Stimulated activated CD4-positive, alpha-beta T cell treated with anti-CD3 and anti-CD28 coated beads, Interleukin-15, amount 100 ng/mL, for 24 hours (primary cell): ENCODE results near the gene BHLHE23.
A peak's percentile ranks its signal among the peaks of the same experiment; 100 is the strongest.

ENCODE experiments used
- DNase-seq: peaks from one replicate; pipeline ENCODE4 v3.0.0-alpha.2; 2020

Gene BHLHE23

GRCh38 chr20:63007646-63008488 is 1.1 kb upstream of the BHLHE23 start:
- DNase-seq: peak; percentile 13

- no peak for DNase-seq
Measured at GRCh38 chr20:63007360-63007645, 539 bp upstream of the BHLHE23 start.

GRCh38 chr20:63005862-63006539 is 763 bp downstream of the BHLHE23 start:
- peak; percentile 20 for DNase-seq

- DNase-seq: no peak
Measured at GRCh38 chr20:63005365-63005861, 1.4 kb downstream of the BHLHE23 start.

- DNase-seq: no peak
Measured at GRCh38 chr20:63004607-63005364, 2.0 kb downstream of the BHLHE23 start.

- DNase-seq: no peak
Measured at GRCh38 chr20:63003546-63003945, 3.2 kb downstream of the BHLHE23 start.

- no peak for DNase-seq
Measured at GRCh38 chr20:63002511-63002910, 4.3 kb downstream of the BHLHE23 start.

- DNase-seq: no peak
Measured at GRCh38 chr20:63000958-63001357, 5.8 kb downstream of the BHLHE23 start.

GRCh38 chr20:63000036-63000435 is 6.7 kb downstream of the BHLHE23 start:
- DNase-seq: no peak

- no peak for DNase-seq
Measured at GRCh38 chr20:62999580-62999979, 7.2 kb downstream of the BHLHE23 start.

GRCh38 chr20:62998449-62998848 is 8.3 kb downstream of the BHLHE23 start:
- no peak for DNase-seq

GRCh38 chr20:62997417-62998035 is 9.2 kb downstream of the BHLHE23 start:
- DNase-seq: no peak

- DNase-seq: no peak
Measured at GRCh38 chr20:62996596-62996982, 10.2 kb downstream of the BHLHE23 start.

- no peak for DNase-seq
Measured at GRCh38 chr20:62995898-62996595, 10.7 kb downstream of the BHLHE23 start.

GRCh38 chr20:62995481-62995880 is 11.3 kb downstream of the BHLHE23 start:
- no peak for DNase-seq

GRCh38 chr20:62994869-62995281 is 11.9 kb downstream of the BHLHE23 start:
- no peak for DNase-seq

- no peak for DNase-seq
Measured at GRCh38 chr20:62993856-62994494, 12.8 kb downstream of the BHLHE23 start.

- no peak for DNase-seq
Measured at GRCh38 chr20:62991863-62992262, 14.9 kb downstream of the BHLHE23 start.

- DNase-seq: no peak
Measured at GRCh38 chr20:62991196-62991807, 15.5 kb downstream of the BHLHE23 start.

GRCh38 chr20:62990306-62990825 is 16.4 kb downstream of the BHLHE23 start:
- no peak for DNase-seq

GRCh38 chr20:62989201-62989601 is 17.6 kb downstream of the BHLHE23 start:
- DNase-seq: no peak
